CMK (cell line): ENCODE data around the gene FRS2.

Experiments
- DNase-seq: peaks from one replicate; pipeline ENCODE4 v3.0.0-alpha.2; 2010; ENCODE audit warnings: low read depth

Gene FRS2

DNA sequence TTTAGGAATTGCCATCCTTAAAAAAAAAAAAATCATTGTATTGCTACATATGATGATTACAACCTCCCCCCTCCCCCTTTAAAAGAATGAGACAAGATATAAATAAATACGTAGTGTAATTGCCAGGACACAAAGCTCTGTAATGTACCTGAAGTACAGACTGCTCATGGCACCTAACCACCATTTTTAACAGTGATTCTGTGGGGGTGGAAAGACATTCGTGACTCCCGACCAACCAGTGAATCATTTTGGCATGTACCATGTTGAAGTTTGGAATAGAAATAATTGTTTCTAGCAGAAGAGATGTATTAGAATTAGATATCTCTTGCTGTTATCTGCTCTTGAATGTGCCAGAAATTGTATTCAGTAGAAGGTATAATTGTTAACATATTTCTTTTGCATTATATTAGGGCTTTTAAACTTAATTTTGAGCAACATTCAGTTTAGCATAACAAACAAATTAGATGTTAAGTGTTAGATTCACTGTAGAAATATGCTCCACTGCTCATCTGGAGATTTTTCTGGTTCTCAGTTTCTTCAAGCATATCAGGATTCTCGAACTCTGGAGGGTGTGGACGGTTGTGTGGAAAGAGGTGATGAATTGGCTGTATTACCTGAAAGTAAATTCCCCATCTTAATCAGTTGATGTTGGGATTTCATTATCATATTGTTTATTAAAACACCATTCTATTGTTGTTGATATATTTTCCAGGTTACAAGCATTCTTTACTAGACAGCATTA, 31.1 kb downstream of the FRS2 start:
- no peak for DNase-seq

DNA sequence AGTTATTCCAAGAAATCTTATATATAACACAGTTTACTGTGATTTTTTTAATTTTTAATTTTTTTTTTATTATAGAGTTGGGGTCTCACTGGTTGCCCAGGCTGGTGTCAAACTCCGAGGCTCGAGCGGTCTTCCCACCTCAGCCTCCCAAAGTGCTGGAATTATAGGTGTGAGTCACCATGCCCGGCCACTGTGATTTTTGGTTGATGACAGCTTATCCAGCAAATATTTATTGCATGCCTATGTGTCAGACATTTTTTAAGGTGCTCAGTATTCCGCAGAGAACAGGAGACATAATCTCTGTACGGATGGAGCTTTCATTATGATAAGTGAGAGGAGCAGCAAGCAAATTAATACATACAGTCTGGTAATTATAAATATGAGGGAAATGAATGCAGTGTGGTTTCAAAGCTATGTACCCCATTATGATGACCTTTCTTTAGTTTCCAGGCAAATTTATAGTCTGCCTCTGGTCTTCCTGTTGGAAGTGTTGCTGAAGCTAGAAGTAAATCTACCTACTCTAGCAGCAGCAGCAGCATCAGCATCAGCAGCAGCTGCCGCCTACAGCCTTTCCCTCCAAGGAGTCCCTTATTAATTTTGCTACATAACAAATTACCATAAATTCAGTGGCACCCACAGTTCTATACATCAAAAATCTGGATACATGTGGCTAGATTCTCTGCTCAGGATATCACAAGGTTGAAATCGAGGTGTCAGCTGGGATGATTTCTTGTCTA, 32.3 kb downstream of the FRS2 start:
- no peak for DNase-seq

DNA sequence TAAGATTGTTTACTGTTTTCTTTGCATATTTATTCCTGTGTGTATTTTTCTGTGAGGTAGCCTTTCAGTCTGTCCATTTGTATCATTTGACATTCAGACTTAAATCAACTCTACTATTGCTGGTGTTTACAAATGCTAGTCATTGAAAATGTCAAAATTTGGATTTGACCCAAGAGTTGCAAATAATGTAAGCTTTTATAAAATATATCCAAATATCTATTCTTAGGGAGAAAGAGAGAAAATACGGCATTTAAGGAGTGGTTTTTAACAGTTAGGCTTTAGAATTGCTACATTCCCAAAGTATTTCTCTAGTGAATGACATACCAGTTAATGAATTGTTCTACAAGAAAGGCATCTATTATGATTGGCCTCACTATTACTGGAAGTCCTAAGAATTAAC, 37.9 kb downstream of the FRS2 start:
- DNase-seq, result no peak

DNA sequence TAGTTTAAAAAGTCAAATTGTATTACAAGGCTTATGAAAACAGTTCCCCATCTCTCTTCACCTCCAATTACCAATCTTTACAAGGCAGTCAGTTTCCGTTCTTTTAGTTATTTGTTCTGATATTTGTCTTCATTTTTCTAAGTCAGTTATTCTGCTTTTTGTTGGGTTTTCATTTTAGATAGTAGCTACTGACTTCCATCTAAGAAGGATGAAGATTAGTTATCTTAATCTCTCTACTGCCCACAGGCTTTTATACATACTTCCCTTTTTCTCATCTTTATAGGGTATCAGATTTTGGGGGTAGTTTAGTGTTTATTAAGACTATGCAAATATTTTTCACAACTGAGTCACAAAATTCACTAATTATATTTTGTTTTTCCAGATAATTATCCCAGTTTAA, 38.4 kb downstream of the FRS2 start:
- no peak for DNase-seq

DNA sequence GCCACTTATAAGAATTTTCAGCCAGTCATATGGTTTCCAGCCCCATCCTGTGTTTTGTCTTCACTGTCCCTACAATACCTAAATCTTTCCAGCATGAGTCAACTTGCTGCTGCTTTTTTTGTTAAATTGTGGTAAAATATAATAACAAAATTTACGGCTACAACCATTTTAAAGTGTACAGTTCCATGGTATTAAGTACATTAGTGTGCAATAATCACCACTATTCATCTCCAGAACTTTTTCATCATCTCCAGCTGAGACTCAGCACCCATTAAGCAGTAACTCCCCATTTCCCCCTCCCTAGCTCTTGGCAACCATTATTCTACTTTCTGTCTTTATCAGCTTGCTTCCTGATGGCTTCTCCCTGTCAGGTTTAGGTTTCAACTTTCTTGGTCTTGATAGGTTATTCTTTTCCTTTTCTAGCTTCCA, 39.1 kb downstream of the FRS2 start:
- no peak for DNase-seq

DNA sequence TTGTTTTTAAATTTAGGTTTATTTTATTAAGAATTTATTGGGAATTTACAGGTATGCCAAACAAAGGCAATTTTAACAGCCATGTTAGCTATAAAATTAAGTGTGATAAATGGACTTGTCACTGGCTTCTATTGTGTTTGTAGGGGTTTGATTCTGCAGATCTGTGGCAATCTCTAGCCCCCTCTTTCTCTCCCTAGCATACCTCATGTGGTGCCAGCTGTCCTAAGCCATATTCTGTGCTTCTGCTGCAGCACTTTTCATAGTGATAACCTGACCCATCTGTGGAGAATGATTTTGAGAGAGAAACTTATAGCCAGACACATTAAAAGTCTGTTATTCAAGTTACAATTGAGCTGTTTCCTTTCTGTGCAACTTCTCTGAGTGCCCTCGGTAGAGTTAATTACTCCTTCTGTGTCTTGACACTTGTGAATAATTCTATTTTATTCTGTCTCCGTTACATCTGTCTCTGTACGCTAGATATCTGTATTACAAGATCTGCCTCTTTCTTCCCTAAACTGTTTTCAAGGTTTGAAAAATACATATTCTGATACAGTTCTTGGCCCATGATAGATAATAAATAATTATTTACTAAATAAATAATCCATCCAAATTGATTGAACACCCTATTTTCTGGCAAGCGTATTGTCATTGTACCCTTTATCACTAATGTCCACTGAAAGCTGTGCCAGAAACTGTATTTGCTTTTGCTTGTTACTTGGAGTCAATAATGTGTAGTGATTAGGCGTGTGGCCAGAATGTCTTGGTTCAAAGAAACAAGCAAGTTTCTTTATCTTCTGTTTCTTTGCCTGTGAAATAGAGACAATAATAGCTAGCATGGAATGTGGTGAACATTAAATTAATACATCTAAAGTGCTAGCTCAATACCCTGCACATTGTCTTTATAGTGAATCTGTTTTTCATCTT, 40.0 kb downstream of the FRS2 start:
- DNase-seq, result no peak

DNA sequence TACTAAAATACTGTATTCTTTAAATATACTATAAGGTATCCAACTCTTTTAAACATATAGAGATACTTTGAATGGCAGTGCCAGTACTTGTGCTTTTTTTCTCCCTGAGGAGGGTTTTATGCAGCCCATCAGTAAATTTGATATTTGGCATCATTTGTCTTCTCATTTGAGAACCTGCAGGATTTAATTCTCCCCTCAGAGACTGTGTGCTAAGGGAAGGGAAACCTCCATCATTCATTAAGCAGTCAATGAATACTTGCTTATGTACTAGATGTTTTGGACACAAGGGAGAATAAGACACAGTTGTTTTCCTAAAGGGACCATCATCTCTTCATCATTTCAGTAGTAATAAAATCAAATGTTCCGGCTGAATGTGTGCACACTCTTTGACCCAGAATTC, 40.8 kb downstream of the FRS2 start:
- no peak for DNase-seq

DNA sequence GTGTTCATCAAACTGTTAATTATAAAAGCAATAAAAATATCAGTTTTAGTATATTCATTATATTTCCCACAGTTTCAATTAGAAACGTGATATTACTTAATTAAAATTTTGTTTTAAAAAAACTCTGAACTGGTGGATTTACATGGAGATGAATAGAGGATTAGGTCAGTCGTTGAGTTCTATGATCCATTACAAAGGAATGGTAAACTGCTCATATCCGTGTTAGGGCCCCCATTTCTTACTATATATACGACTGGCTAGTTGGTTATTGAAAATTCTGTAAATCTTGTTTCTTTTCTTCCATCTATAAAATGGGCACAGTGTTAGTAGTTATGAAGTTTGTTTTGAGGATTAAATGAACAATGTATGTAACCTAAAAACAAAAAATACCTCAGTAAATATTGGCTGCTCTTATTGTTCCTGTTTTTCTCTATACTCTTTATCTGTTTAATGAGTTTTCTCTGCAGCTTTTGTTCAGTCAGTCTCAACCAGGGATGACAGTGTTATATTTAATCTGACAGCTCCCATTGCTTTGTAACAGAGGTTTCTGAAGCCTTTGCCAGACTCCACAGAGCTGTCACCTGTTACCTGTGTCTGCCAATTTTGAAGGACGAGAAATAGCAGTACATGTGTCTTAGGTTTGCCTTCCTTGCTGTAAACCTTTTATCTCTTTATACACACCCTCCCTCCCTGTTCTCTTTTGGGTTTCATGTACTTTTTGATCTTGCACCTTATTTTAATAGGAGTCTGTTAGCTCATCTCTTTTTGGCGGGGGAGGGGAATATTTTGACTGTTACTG, 41.5 kb downstream of the FRS2 start:
- no peak for DNase-seq

DNA sequence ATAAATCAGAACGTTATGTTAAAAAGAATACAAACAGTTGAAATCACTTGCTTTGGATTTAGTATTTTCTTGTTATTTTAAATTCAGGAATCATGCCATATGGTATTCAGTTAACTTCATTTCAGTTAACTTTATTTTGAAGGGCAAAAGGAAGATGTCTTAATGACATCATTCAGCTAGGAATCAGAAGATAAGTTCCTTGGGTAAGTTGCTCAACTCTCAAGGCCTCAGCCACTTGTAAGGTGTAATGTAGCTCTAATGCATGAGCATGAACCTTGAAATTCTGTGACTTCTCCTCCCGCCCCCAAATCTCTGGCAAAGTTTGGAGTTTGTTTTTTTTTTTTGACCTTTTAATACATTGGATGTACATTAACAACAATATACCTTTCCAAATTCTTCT, 42.6 kb downstream of the FRS2 start:
- DNase-seq, result no peak

DNA sequence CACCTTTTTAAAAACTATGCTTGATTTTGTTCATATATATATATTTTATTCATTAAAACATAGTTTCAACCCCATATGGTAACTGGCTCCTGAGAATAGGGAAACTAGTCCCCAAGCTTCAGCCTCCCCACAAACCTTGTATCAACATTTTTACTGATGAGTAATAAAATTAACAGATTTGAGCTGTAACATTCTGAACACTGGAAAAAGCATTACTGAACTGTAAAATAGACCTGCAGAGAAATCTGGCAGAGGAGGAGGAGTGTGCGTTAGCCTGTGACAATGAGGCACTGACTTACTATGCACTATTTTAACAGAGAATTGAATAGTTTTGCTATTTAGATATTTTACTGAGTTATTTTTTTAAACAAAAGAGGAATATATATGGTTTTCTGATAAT, 43.1 kb downstream of the FRS2 start:
- DNase-seq, result no peak

DNA sequence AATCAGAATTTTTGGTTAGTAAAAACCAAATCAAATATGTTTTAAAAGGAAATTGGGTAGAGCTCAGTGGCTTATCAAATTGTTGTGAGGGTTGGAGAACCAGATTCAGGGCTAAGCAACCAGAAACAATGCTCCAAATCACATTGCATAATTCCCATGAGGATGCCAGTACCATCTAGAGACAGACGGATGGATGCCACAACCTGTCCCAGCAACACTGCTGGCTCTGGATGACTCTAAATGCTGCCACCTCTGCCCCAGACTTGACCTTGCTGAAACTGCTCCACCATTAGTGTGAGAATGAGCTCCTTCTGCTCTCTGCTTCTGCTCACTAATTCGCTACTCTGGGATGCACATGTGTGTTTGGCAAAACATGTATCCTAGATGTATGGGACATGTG, 43.9 kb downstream of the FRS2 start:
- no peak for DNase-seq

DNA sequence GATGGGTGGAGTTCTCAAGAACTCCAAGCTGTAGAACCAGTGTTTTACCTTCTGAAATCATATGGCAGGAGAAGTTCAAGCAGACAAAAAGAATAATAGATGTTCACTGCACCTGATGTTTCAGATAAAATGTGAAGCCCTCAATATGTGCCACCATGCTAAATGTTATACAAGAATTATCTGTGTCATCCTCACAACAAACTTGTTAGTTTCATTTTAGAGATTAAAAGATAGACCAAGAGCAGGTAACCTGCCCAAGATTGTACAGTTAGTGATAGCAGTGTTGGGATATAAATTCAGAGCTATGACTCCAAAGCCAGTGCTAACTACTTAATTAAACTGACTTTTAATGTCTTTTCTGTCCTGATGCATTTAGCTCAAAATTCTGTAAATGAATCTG, 44.7 kb downstream of the FRS2 start:
- no peak for DNase-seq

DNA sequence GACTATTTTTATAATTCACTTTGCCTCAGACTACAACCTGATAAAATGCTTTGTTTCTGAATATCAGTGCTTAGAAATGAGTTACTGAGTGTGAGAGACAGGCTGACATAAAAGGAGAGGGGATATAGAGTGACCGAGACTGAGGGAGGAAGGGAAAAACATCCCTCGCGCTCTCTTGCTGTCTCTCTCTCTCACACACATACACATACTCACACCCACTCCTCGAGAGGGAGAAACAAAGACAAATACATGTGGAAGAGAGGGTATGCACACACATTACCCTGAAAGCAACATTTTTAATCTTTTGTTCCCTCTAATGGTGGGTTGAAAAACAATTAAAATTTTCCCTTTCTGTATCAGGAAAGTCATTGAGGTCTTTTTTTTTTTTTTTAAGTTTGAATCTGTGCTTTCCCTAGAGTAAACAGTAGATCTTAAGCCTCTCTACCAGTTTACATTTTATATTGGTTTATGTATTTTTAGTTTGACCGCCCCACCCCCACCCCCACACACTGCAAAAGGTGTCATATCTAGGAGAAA, 45.3 kb downstream of the FRS2 start:
- DNase-seq, result no peak

DNA sequence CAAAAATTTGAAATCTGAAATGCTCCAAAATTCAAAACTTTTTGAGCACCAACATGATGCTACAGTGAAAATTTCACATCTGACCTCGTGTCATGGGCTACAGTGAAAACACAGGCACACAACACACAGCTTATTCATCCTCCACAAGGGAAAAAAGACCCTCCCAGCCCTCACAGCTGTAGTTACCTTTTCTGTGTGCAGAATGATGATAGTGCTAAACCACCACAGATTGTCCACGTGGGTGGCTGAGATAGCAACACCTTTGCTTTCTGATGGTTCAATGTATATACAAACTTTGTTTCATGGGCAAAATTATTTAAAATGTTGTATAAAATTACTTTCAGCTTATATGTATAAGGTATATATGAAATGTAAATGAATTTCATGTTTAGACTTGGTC, 46.8 kb downstream of the FRS2 start:
- no peak for DNase-seq

DNA sequence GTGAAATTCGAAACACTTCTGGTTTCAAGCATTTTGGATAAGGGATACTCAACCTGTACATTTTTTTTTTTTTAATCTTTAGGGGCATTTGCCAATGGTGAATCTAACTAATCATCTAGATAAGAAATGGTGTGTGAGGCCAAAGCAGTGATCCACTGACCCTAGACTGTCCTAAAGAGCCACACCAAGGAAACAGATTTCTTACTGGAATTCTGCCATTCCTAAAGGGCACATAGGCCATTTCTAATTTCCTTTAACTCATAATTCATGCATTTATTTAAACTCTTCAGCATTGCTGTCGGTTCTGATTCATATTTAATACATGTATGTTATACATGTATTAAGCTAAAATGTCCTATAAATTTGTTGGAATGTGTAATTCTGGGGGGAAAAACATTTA, 47.2 kb downstream of the FRS2 start:
- DNase-seq, result no peak

DNA sequence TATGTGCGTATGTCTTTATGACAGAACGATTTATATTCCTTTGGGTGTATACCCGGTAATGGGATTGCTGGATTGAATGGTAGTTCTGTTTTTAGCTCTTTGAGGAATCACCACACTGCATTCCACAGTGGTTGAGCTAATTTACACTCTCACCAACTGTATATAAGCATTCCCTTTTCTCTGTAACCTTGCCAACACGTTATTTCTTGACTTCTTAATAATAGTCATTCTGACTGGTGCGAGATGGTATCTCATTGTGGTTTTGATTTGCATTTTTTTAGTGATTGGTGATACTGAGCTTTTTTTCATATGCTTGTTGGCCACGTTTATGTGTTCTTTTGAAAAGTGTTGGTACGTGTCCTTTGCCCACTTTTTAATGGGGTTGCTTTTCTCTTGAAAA, 49.7 kb downstream of the FRS2 start:
- DNase-seq, result no peak

DNA sequence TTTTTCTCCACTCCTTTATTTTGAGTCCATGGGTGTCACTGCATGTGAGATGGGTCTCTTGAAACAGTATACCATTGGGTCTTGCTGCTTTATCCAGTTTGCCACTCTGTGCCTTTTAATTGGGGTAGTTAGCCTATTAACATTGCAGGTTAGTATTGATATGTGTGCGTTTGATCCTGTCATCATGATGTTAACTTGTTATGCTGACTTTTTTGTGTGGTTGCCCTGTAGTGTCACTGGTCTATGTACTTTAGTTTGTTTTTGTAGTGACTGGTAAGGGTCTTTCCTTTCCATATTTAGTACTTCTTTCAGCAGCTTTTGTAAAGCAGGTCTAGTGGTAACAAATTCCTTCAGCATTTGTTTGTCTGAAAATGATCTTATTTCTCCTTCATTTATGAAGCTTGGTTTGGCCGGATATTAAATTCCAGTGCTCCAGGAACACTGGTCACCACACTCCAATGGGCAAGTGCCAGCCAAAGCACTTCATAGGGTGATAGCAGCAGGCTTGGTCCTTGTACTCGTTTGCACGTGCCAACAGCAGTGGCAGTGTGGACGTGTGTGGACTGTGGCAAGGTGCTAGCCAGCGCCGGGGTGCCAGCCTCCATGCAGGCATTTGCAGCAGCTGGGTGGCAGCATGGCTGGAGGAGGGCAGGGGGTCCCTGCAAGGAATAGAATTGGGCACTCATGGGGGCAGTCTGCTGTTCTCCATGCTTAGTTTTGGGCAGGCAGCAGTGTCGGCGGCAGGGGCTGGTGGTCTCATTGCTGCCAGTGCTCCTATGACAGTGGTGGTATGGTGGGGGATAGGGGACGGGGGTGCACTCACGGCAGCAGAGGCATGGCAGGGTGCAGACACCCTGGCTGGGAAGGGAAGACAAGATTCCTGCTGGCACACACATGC, 53.5 kb downstream of the FRS2 start:
- DNase-seq, result no peak

DNA sequence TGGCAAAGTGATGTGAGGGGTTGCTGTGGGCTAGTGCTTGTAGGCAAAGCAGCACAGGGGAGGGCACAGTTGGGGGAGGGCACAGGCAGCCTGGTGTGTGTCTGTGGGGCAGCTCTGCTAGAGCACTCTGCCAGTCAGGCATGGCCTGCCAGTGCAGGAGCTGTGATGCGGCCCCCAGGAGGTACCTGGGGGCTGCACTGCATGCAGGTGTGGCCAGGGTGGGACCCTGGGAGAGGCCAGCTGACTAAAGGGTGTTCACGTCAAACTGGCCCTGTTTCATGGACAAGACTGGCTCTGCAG, 54.1 kb downstream of the FRS2 start:
- DNase-seq, result no peak

DNA sequence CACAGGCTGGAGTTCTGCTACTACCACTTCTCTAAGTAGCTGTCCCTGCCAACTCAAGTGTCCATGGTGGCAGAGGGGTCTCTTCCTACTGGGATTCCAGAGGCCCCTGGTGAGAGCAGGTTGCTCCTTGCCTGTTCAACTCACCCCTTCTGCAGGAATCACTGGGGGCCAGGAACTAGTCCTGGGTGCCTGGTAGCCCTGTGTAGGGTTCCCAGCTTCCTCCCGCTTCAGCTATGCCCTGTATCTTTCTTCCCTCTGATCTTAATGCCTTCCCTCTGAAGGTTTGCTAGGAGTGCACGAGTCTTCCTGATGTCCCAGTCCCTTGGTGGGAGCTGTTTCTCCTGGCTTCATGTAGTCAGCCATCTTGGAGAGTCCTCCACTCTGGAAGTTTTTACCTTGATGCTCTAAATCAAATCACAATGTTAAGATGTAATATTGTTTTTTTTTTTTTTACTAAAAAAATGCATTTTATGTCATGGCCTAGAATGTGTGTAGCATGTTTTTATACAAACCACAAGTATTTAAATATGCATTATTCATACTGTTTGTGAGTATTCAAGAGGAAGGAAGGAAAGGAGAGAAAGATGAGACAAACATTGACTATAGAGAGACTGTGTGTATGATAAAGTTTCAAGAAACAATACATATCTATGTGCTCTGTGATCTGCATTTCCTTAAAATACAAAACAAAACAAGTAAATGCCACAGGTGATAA, 54.7 kb downstream of the FRS2 start:
- no peak for DNase-seq
